PC-3 (cell line): ENCODE measurements around the gene DEUP1.

Experiments
- CTCF ChIP-seq: fragments of 300-600 bp; sonication (generic); conservative IDR thresholded peaks from 2 replicates; pipeline ENCODE4 v1.5.1; 2017; ENCODE audit warnings: antibody characterized with exemption, low read depth, mild to moderate bottlenecking, low read length
- EZH2phosphoT487 ChIP-seq: fragments of 300-600 bp; sonication (generic); IDR thresholded peaks from 2 replicates; pipeline ENCODE4 v1.6.1; 2018; ENCODE audit warnings: mild to moderate bottlenecking, antibody characterized with exemption, low read length, borderline replicate concordance

- no peak for TF ChIP-seq CTCF
- TF ChIP-seq EZH2phosphoT487: no peak
Observed at GRCh38 chr11:93482556-93482955, 152.0 kb downstream of the DEUP1 start.
